Stimulated activated CD8-positive, alpha-beta memory T cell treated with anti-CD3 and anti-CD28 coated beads, Interleukin-12 subunit alpha, Interleukin-12 subunit beta, amount 100 ng/mL, for 24 hours (primary cell): ENCODE data around the gene FAM25A.

ENCODE experiments used
- DNase-seq: peaks from one replicate; pipeline ENCODE4 v3.0.0-alpha.2; 2020; ENCODE audit errors: extremely low read depth

Gene FAM25A

DNA sequence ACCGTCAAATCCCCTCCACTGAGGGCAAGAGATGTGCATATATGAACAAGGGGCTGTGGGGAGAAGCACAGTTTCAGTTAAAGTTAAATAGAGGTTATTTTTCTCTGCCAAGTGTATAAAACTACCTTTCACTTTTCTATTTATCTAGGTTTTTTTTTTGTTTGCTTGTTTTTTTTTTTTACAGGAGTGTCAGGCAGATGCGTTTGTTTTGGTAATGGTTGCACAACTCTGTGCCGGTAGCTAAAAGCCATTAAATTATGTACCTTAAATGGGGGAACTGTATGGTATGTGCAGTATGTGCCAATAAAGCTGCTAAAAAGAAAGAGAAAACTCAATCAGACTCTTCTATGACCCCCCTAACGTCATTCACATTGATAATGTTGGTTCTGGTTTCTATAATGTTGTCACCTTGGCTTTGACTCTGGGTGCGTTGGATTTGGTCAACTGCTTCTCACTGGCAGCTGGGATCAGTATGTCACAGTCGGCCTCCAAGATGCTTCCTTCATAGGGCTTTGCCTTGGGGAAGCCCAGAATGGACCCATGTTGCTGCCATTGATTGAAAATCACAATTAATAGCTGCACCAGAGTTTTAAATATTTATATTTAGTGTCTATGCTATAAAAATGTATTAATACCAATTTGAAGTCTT lies 40.3 kb downstream of the FAM25A start:
- no peak for DNase-seq

DNA sequence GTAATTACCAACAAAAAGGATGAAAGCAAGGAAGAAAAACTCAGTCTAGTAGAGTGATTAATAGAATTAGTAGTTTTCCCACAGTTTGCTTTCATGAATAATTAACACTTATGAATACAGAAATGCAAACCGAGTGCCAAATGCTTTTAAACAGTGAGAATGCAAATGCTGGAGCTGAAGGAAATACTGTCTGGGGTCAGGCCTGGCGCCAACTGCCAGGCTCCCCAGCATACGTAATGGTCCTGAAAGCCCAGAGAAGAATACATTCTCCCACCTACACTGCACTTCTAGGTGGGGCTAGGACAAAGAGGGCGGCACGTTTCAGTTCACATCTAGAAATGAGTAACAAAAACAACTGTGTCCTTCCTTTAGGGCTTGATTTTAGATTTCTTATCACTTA lies 44.6 kb downstream of the FAM25A start:
- no peak for DNase-seq

DNA sequence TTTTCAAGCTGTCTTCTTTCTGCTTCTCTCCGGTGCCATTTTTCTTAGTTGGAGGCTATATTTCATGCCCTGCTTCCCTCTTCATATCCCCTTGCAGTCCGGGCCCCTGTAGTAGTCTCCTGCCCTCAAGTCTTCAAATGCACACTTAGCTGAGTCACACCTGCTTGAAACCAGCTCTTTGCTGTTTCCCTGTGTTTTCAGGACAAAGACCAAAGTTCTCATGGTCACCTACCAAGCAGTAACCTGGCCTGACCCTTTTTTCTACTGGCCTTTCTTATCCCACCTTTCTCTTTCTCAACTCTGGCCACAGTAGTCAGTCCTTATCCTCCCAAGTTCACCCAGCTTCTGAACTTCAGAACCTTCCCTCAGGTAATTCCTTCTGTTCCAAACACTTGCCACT lies 46.1 kb downstream of the FAM25A start:
- no peak for DNase-seq

DNA sequence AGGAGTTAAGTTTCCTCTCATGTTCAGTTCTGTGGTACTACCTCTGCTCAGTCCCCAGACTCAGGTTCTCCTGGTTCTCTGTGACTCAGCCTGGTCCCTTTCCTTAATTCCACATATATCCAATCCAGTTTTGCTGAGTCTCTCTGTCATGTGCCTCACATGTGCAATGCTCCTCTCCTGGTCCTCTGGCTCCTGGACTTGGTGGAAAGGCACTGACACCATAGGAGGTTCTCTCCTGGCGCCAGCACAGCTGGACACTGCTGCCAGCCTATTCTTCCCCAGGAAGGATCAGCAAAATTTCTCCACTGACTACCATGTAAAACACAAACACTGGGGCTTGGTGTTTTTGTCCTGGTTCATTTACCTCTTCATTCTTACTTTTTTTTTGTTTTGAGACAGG lies 46.8 kb downstream of the FAM25A start:
- DNase-seq, result no peak

GRCh38 chr10:87068281-87068680 lies 48.2 kb downstream of the FAM25A start:
- DNase-seq, result no peak

DNA sequence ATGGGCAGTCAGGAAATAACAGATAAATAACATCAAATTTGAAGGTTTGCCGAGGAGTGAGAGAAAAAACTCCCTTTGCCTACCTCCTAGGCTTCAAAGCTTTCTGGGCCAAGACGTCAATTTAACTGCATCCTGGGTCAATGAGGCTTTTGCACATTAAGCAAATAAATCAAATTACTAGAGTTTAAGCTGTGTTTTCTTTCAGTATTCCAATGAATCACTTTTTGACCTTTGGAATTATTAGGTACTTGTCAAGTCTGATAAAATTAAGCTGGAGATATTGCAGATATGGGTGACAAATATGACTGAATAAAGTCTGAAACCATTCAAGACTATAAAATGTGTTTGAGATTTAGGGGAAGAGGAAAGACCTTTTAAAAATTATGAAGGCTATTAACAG lies 52.4 kb downstream of the FAM25A start:
- DNase-seq, result no peak
